MCF 10A (cell line): ENCODE measurements around the gene TMEM247. TPM values are rescaled to one million over a fixed set of nuclear protein-coding genes. Genes with fewer than 3 reads are reported as not detected.
A peak's percentile ranks its signal among the peaks of the same experiment; 100 is the strongest.

ENCODE experiments used
- BruUV-seq: library from RNA; stranded (reverse); fragments of 400-500 nt; replicated peaks from 2 replicates; lab custom pipeline; 2021; lab: Mats Ljungman, UMichigan
- CTCF ChIA-PET: fragments of 300-600 bp; sonication (Branson Sonifier 250); formaldehyde crosslinking; extraction: SDS; loops from one replicate; lab custom pipeline; 2021; ENCODE audit warnings: antibody characterized with exemption, inconsistent platforms; lab: Yijun Ruan, JAX
- POLR2A ChIA-PET: fragments of 300-600, 350-650 bp; sonication (Branson Sonifier 250); formaldehyde crosslinking; extraction: SDS; loops from one replicate; lab custom pipeline; 2020; ENCODE audit warnings: antibody characterized with exemption, inconsistent platforms; lab: Yijun Ruan, JAX
- DNase-seq: peaks from one replicate; pipeline ENCODE4 v3.0.0-alpha.2; 2018; ENCODE audit not compliant: unreplicated experiment
- H3K27ac Mint-ChIP-seq: one replicate; pipeline ENCODE4 v1.8.0; 2022; ENCODE audit warnings: mild to moderate bottlenecking, low read depth, mixed read lengths; ENCODE audit not compliant: unreplicated experiment
- H3K27me3 Mint-ChIP-seq: one replicate; pipeline ENCODE4 v1.8.0; 2022; ENCODE audit warnings: mixed read lengths; ENCODE audit not compliant: insufficient read depth, unreplicated experiment
- H3K36me3 Mint-ChIP-seq: one replicate; pipeline ENCODE4 v1.8.0; 2022; ENCODE audit warnings: mild to moderate bottlenecking, moderate library complexity, mixed read lengths; ENCODE audit not compliant: insufficient read depth, unreplicated experiment
- H3K4me1 Mint-ChIP-seq: one replicate; pipeline ENCODE4 v1.8.0; 2022; ENCODE audit warnings: mixed read lengths; ENCODE audit not compliant: insufficient read depth, unreplicated experiment
- H3K4me3 Mint-ChIP-seq: one replicate; pipeline ENCODE4 v1.8.0; 2022; ENCODE audit warnings: mild to moderate bottlenecking, moderate library complexity, mixed read lengths; ENCODE audit not compliant: unreplicated experiment
- H3K9me3 Mint-ChIP-seq: one replicate; pipeline ENCODE4 v1.8.0; 2022; ENCODE audit warnings: mixed read lengths; ENCODE audit not compliant: unreplicated experiment
- intact Hi-C: fragments of 100-400 bp; cut with micrococcal nuclease; formaldehyde crosslinking; loops from 2 replicates; pipeline ENCODE4 v1.14.1; 2022
- total RNA-seq: library from RNA; stranded (reverse); gene quantifications from 2 replicates; pipeline ENCODE4 v1.2.3, GENCODE V29; 2022
- TF ChIP-seq, protein P1 (sequence below): fragments of 200-600 bp; IDR thresholded peaks from one replicate; pipeline ENCODE4 v1.8.0; 2022; ENCODE audit warnings: antibody characterized with exemption, mild to moderate bottlenecking; ENCODE audit not compliant: unreplicated experiment

Gene TMEM247
- total RNA-seq, 1 experiment from 2014 or later: not detected

DNA sequence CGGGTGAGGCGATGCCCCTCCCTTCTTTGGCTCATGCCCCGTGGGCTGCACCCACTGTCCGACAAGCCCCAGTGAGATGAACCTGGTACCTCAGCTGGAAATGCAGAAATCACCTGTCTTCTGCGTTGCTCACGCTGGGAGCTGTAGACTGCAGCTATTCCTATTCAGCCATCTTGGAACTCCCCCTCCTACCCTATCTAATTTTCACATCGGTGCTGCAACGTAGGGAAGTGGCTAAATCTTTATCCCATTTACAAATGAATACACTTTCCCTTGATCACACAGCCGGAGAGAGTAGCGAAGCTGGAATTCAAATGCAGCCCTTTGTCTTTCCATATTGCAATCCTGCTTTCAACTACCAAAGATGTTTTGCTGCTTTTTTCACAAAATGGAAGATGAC lies 1.4 kb upstream of the TMEM247 start:
- intact Hi-C loops: no loop called here
- no TSS peak for BruUV-seq
- ChIA-PET CTCF (interaction anchor here (0.6 kb wide), 1 partner anchor 71 kb away, joined by 3 read pairs; no protein-coding TSS in a partner anchor), POLR2A (no interaction called here)
- peaks cover 4% of the 10 kb centered on the region for H3K36me3 Mint-ChIP-seq
- no peak overlapping the region for H3K27ac Mint-ChIP-seq
- no peak overlapping the region for H3K4me3 Mint-ChIP-seq
- DNase-seq: no peak
- H3K9me3 Mint-ChIP-seq: no peaks in the 10 kb centered on the region
- TF ChIP-seq, protein P1, sequence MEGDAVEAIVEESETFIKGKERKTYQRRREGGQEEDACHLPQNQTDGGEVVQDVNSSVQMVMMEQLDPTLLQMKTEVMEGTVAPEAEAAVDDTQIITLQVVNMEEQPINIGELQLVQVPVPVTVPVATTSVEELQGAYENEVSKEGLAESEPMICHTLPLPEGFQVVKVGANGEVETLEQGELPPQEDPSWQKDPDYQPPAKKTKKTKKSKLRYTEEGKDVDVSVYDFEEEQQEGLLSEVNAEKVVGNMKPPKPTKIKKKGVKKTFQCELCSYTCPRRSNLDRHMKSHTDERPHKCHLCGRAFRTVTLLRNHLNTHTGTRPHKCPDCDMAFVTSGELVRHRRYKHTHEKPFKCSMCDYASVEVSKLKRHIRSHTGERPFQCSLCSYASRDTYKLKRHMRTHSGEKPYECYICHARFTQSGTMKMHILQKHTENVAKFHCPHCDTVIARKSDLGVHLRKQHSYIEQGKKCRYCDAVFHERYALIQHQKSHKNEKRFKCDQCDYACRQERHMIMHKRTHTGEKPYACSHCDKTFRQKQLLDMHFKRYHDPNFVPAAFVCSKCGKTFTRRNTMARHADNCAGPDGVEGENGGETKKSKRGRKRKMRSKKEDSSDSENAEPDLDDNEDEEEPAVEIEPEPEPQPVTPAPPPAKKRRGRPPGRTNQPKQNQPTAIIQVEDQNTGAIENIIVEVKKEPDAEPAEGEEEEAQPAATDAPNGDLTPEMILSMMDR: no peak
- H3K27me3 Mint-ChIP-seq: peaks cover 20% of the 10 kb centered on the region
- H3K4me1 Mint-ChIP-seq: peaks cover 15% of the 10 kb centered on the region

DNA sequence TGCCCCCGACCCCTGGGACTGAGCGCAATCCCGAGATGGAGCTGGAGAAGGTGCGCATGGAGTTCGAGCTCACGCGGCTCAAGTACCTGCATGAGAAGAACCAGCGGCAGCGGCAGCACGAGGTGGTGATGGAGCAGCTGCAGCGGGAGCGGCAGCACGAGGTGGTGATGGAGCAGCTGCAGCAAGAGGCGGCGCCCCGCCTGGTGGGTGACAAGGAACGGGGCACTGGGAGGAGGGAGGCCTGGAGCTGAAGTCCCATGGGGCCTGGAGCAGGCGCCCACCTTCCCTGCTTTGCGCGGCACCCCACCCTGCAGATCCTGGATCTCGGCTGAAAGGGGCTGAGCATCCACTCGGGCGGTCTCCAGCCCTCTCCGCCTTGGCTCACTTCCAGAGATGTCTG lies 1.2 kb downstream of the TMEM247 start:
- DNase-seq: no peak
- Mint-ChIP-seq H3K27ac (no peak overlapping the region), H3K9me3 (no peaks in the 10 kb centered on the region), H3K27me3 (no peaks in the 10 kb centered on the region), H3K4me1 (peaks cover 15% of the 10 kb centered on the region), H3K4me3 (no peak overlapping the region), H3K36me3 (peaks cover 4% of the 10 kb centered on the region)
- POLR2A ChIA-PET: interaction anchor here (0.7 kb wide), 1 partner anchor 21 kb away, joined by 3 read pairs; no protein-coding TSS in a partner anchor
- intact Hi-C loops: loop anchor here (5.0 kb wide), 1 partner anchor 112 kb away; no protein-coding TSS in a partner anchor
- CTCF ChIA-PET: interaction anchor here (1.0 to 1.1 kb wide), 2 partner anchors 91 to 170 kb away, joined by 3 to 4 read pairs; no protein-coding TSS in a partner anchor
- no TSS peak for BruUV-seq
- TF ChIP-seq, protein P1: no peak

DNA sequence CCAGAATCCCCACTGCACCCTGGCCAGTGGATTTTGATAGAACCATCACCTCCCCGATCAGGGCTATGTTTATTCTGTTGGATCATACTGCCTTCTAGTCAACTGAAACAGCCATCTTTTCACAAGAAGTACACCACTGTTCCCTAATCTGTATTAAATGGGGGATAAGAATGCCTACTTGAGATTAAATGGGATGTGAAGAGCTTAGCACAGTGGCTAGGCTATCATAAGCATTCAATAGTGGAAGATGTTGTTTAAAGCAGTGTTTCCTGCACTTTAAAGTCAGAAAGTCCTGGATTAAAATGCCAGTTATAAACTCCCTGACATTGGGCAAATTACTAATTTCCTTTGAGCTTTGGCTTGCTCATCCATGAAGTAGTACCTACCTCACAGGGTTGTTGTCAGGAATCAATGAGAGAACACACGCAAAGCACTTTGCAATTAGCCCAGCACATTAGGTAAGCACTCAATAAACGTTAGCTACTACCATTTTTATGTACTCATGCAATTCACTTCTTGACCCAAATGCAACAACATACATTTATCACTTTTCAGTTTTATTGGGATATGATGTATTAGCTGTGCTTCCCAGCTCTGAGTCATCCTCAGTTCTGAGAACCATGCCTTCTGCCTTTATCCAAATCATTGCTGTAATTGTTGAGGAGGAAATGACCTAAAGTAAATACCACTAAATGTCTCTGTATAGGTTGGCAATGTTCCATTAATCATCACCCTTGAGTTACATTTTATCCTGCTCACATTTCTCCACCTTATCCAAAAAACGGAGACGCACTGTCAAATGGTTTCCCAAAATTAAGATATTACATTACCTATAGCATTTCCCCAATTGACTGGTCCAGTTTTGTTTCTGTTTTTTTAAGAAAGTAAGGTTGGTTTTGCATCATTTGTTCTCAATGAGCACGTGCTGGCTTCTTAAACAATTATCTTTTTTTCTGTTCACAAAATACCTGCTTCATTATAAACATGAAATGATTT lies 2.1 kb downstream of the TMEM247 start:
- intact Hi-C loops: loop anchor here (5.0 kb wide), 1 partner anchor 111 kb away; no protein-coding TSS in a partner anchor
- TF ChIP-seq, protein P1: no peak
- Mint-ChIP-seq H3K27ac (no peak overlapping the region), H3K4me1 (peaks cover 15% of the 10 kb centered on the region), H3K27me3 (no peaks in the 10 kb centered on the region), H3K9me3 (no peaks in the 10 kb centered on the region), H3K4me3 (no peak overlapping the region), H3K36me3 (peaks cover 4% of the 10 kb centered on the region)
- ChIA-PET CTCF (interaction anchor here (0.9 to 1.3 kb wide), 3 partner anchors 13 to 169 kb away, joined by 3 to 4 read pairs (median 3); no protein-coding TSS in a partner anchor), POLR2A (interaction anchor here (0.6 to 0.7 kb wide), 2 partner anchors 17 to 175 kb away, joined by 3 read pairs; no protein-coding TSS in a partner anchor)
- peak; percentile 87 for DNase-seq
- no TSS peak for BruUV-seq

DNA sequence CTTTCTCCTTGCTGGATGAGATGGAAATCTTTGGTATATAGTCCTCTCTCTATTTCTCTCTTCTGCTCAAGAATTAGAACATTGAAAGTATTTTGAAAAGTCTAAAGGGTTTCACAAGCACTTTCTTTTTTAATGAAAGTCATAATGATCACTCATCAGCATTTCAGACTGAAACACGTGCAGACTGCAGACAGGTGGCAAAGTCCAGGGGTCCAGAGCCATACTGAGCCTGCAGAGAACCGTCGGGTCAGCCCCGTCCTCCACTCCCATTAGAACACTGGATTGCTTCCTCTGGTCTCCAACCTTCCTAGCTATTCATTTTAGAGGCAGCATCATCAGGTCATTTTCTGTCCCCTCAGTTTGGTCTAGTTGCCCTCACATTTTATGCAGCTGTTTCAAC lies 3.1 kb downstream of the TMEM247 start:
- Mint-ChIP-seq H3K9me3 (no peaks in the 10 kb centered on the region), H3K4me1 (peaks cover 15% of the 10 kb centered on the region), H3K36me3 (peaks cover 4% of the 10 kb centered on the region), H3K27me3 (no peaks in the 10 kb centered on the region), H3K4me3 (no peak overlapping the region), H3K27ac (no peak overlapping the region)
- no TSS peak for BruUV-seq
- ChIA-PET POLR2A (interaction anchor here (0.7 kb wide), 1 partner anchor 358 kb away, joined by 4 read pairs; no protein-coding TSS in a partner anchor), CTCF (interaction anchor here (1.3 kb wide), 2 partner anchors 12 kb away, joined by 3 to 5 read pairs; no protein-coding TSS in a partner anchor)
- TF ChIP-seq, protein P1: no peak
- DNase-seq: no peak
- intact Hi-C loops: loop anchor here (5.0 kb wide), 1 partner anchor 110 kb away; no protein-coding TSS in a partner anchor
